ENCODE data around the gene C1orf53. TPM values are rescaled to one million over a fixed set of nuclear protein-coding genes. Genes with fewer than 3 reads are reported as not detected.
"Not testable (repeated sequence)": the region's sequence is repeated elsewhere in the genome, so short reads cannot be mapped to it uniquely, and the experiment has no call there.

The C1orf53 gene
- total RNA-seq, 4 donors from 2014 or later = 0.83 to 5.4 TPM; not detected in 2

DNA sequence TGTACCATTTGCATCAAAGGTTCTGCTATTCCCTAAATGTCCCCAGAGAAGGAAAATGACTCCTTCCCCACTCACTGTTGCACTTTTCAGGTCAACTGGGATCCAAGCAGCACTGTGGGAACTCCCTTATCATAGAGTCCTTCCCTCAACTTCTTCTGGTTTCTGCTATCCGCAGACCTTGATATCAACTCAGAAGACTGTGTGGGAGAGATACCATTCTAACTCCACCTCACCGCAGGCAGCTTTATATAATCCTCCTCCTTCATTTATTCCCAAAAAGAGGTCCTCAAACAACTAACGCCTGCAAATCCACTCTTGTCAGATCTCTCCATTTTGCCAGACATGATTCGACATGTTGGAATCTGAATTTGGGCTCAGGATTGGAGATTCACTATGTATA lies 42.1 kb downstream of the C1orf53 start:
- Histone ChIP-seq H3K27ac (replicated peaks in 1 of 4) (no peak overlapping the region), H3K9me3 (no peaks in the 10 kb centered on the region), H3K4me3 (no peak overlapping the region), H3K4me1 (no peaks in the 10 kb centered on the region), H3K27me3 (no peaks in the 10 kb centered on the region), H3K36me3 (no peaks in the 10 kb centered on the region)
- DNase-seq (ENCODE audit: extremely low spot score) = no peak
- 95% methylated on average over 4 of the region's 4 CpGs for WGBS
- no peak for TF ChIP-seq POLR2AphosphoS5 (IDR thresholded peaks at IDR 0.05)
- TF ChIP-seq EP300 (IDR thresholded peaks at IDR 0.05) = no peak
- no peak for TF ChIP-seq POLR2A (IDR thresholded peaks at IDR 0.05; ENCODE audit: low read depth)
- TF ChIP-seq, protein P1, sequence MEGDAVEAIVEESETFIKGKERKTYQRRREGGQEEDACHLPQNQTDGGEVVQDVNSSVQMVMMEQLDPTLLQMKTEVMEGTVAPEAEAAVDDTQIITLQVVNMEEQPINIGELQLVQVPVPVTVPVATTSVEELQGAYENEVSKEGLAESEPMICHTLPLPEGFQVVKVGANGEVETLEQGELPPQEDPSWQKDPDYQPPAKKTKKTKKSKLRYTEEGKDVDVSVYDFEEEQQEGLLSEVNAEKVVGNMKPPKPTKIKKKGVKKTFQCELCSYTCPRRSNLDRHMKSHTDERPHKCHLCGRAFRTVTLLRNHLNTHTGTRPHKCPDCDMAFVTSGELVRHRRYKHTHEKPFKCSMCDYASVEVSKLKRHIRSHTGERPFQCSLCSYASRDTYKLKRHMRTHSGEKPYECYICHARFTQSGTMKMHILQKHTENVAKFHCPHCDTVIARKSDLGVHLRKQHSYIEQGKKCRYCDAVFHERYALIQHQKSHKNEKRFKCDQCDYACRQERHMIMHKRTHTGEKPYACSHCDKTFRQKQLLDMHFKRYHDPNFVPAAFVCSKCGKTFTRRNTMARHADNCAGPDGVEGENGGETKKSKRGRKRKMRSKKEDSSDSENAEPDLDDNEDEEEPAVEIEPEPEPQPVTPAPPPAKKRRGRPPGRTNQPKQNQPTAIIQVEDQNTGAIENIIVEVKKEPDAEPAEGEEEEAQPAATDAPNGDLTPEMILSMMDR (IDR thresholded peaks at IDR 0.05) = no peak
- intact Hi-C loops (cut with DNase I) = no loop called here

DNA sequence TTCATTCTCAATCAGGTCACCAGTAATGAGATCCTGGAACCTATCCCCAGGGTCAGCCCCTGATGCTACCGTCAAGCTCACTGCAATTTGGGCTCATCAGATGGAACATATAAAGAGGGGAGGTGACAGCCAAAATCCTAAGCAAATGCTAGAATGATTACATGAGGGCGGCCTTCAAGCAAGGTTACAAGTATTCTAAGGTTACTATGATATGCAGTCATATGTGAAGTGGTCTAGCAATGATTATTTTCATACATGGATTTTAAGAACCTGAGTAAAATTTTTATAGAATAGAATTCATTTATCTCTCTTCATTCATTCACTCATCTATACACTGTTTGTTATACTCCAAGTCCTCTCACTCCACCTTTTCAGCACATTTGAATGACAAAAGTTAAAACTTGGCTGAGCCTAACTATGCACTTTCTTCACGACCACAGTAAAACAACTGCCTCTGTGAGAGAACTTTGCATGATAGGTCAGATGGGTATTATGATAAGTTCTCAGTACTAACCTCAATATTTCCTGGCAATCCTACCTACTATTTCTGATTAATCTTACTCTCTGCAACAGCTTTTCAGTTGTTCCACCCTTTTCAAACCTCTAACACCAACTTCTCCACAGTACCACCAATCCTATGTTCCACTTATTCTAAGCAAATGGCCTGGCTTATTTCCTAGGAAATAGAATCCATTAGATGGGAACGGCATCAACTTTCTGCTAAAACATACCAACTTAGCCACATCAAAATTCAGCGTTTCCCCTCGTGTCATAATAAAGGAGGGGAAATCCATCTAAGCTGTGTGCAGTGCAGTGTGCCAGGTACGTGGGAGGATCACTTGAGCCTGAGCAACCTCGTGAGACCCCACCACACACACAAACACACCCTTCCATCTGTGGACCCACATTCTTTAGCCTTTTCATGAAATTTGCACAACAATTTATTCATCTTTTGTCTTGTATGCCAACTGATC lies 46.8 kb downstream of the C1orf53 start:
- H3K4me1 ChIP-seq = no peaks in the 10 kb centered on the region
- TF ChIP-seq POLR2AphosphoS5 (IDR thresholded peaks at IDR 0.05) = no peak
- no peak for TF ChIP-seq POLR2A (IDR thresholded peaks at IDR 0.05; ENCODE audit: low read depth)
- TF ChIP-seq, protein P1 (IDR thresholded peaks at IDR 0.05) = no peak
- no peak for TF ChIP-seq EP300 (IDR thresholded peaks at IDR 0.05)
- no peaks in the 10 kb centered on the region for H3K27me3 ChIP-seq
- no peaks in the 10 kb centered on the region for H3K9me3 ChIP-seq
- no peaks in the 10 kb centered on the region for H3K36me3 ChIP-seq
- intact Hi-C loops (cut with DNase I) = no loop called here
- no peak overlapping the region for H3K4me3 ChIP-seq
- no peak overlapping the region for H3K27ac ChIP-seq (replicated peaks in 1 of 4)
- DNase-seq (ENCODE audit: extremely low spot score) = no peak
- WGBS = 69% methylated on average over 8 of the region's 8 CpGs

DNA sequence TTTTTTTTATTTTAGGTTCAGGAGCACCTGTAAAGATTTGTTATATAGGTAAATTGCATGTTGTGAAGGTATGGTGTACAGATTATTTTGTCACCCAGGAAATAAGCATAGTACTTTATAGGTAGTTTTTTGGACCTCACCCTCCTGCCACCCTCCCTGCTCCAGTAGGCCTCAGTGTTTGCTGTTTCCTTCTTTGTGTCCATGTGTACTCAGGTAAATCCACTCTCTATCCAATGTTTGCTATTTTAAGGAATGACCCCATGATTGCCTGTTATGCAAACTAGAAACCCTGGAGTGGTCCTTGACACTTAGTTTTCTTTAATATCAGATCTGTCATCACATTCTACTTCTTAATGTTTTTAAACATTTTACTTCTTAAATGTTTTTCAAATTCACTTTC lies 48.7 kb downstream of the C1orf53 start:
- Histone ChIP-seq H3K4me3 (no peak overlapping the region), H3K27me3 (no peaks in the 10 kb centered on the region), H3K36me3 (no peaks in the 10 kb centered on the region), H3K9me3 (no peaks in the 10 kb centered on the region), H3K4me1 (peaks cover 0 to 5% (median 0%) of the 10 kb centered on the region in 4 donors), H3K27ac (replicated peaks in 1 of 4) (no peak overlapping the region)
- intact Hi-C loops (cut with DNase I) = no loop called here
- TF ChIP-seq, protein P1 (IDR thresholded peaks at IDR 0.05) = no peak
- no peak for TF ChIP-seq POLR2A (IDR thresholded peaks at IDR 0.05; ENCODE audit: low read depth)
- DNase-seq (ENCODE audit: extremely low spot score) = no peak

DNA sequence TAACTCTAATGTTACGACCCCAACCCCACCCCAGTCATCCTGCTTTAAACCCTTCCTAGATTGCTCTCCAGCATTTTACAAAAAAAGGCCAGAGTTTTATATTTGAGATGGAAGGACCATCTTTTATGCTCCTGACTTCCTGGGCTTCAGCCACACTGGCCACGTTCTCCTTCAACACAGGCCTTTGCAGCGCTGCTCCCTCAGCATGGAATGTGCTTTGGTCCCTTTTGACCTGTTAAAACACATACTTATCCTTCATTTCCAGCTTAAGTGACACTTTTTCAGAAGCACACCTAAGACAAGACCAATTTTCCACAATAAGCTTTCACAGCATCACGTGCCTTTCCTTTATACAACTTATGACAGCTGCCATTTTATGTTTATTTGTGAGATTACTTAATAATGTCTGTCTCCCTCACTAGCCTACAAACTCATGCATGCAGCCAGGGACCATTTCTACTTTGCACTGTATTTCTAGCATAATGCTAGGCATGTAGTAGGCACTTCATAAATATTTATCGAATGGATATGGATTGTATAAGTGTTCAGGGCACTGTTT lies 49.3 kb downstream of the C1orf53 start:
- Histone ChIP-seq H3K27ac (replicated peaks in 1 of 4) (no peak overlapping the region), H3K27me3 (no peaks in the 10 kb centered on the region), H3K36me3 (no peaks in the 10 kb centered on the region), H3K4me3 (no peak overlapping the region), H3K4me1 (peaks cover 0 to 5% (median 0%) of the 10 kb centered on the region in 4 donors), H3K9me3 (no peaks in the 10 kb centered on the region)
- intact Hi-C loops (cut with DNase I) = no loop called here
- DNase-seq (ENCODE audit: extremely low spot score) = no peak
- WGBS = 87% methylated on average over 5 of the region's 5 CpGs
- TF ChIP-seq POLR2A (IDR thresholded peaks at IDR 0.05; ENCODE audit: low read depth) (no peak), POLR2AphosphoS5 (IDR thresholded peaks at IDR 0.05) (no peak), EP300 (IDR thresholded peaks at IDR 0.05) (no peak)
- TF ChIP-seq, protein P1 (IDR thresholded peaks at IDR 0.05) = no peak

DNA sequence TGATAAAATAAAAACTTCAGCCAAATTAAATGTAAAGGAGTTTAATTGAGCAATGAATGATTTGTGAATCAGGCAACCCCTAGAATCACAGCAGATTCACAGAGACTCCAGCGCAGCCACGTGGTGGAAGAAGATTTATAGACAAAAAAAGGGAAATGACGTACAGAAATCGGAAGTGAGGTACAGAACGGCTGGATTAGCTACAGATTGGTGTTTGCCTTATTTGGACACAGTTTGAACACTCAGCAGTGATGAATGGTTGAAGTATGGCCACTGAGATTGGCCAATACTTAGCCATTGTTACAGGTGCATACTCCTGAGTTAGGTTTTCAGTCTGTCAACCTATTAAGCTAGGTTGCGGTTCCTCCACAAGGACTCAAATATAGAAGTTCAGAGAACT lies 51.0 kb downstream of the C1orf53 start:
- H3K27ac ChIP-seq (replicated peaks in 1 of 4); H3K27me3 ChIP-seq; H3K9me3 ChIP-seq; DNase-seq (ENCODE audit: extremely low spot score); H3K4me1 ChIP-seq; H3K4me3 ChIP-seq; H3K36me3 ChIP-seq; intact Hi-C loops (cut with DNase I): not testable (repeated sequence)
- WGBS = 88% methylated on average over 6 of the region's 6 CpGs
